K562 (cell line): ENCODE data around the gene ALKBH4. TPM values are rescaled to one million over a fixed set of nuclear protein-coding genes. Genes with fewer than 3 reads are reported as not detected.

Source experiments
- ATAC-seq: fragments of 200-7000 bp; cut with Tn5 transposase; 3 replicates; pipeline ENCODE4 v1.9.1; 2020; ENCODE audit warnings: moderate library complexity
- Bru-seq: library from RNA; stranded (reverse); fragments of 400-500 nt; gene quantifications from one replicate; lab custom pipeline; 2021; lab: Mats Ljungman, UMichigan
- BruChase-seq, 2 experiments: library from RNA; stranded (reverse); fragments of 400-500 nt; gene quantifications; one replicate each; lab custom pipeline; 2021; lab: Mats Ljungman, UMichigan
- BruUV-seq: library from RNA; stranded (reverse); fragments of 400-500 nt; replicated peaks from 2 replicates; lab custom pipeline; 2021; lab: Mats Ljungman, UMichigan
- CTCF ChIA-PET: fragments of 300-600 bp; formaldehyde crosslinking; extraction: SDS; loops from one replicate; lab custom pipeline; 2021; ENCODE audit warnings: low intra/inter-chr PET ratio; lab: Yijun Ruan, JAX
- POLR2A ChIA-PET: fragments of 300-600, 350-650 bp; sonication (Branson Sonifier 250); formaldehyde crosslinking; extraction: SDS; loops from one replicate; lab custom pipeline; 2021; ENCODE audit warnings: antibody characterized with exemption, inconsistent platforms; lab: Yijun Ruan, JAX
- DNase-seq, 4 experiments: peaks; one replicate each; pipeline versions ENCODE4 v3.0.0 to v3.0.0-alpha.2; 2011 to 2018; ENCODE audit warnings: low spot score in 3 of 4, mixed read lengths in 3 of 4; ENCODE audit errors: extremely low read depth in 1 of 4
- FAIRE-seq: peaks from 2 replicates; lab custom pipeline; 2011; peaks lifted over from hg19 to GRCh38; lab: Jason Lieb, UNC
- H2AFZ ChIP-seq: 2 replicates; pipeline ENCODE4 v1.6.0; 2011; ENCODE audit warnings: low read depth, low read length, control low read depth, inconsistent platforms
- H3K27ac ChIP-seq: fragments of 200-600 bp; 3 replicates; pipeline ENCODE4 v1.8.0; 2011; ENCODE audit warnings: low read depth, mild to moderate bottlenecking, control low read depth, inconsistent platforms, low read length, moderate library complexity, mixed read lengths; ENCODE audit errors: extremely low read depth
- H3K27me3 ChIP-seq, 2 experiments: fragments of 300-600 bp in 1 of 2; 2 replicates in 1 of 2; 3 replicates in 1 of 2; pipeline versions ENCODE4 v1.6.0 to v1.8.0; 2011; ENCODE audit warnings: inconsistent platforms in 2 of 2, low read length in 2 of 2, mild to moderate bottlenecking in 1 of 2, mixed read lengths in 1 of 2, moderate library complexity in 1 of 2; ENCODE audit not compliant: control insufficient read depth in 2 of 2, insufficient read depth in 2 of 2
- H3K36me3 ChIP-seq: fragments of 300-600 bp; 3 replicates; pipeline ENCODE4 v1.8.0; 2011; ENCODE audit warnings: mild to moderate bottlenecking, low read length, inconsistent platforms; ENCODE audit not compliant: control insufficient read depth, insufficient read depth
- H3K4me1 ChIP-seq, 2 experiments: fragments of 200-600 bp in 1 of 2; replicated peaks in 1 of 2; 2 replicates in 1 of 2; 3 replicates in 1 of 2; pipeline versions ENCODE4 v1.5.1 to v1.8.0; 2011; ENCODE audit warnings: inconsistent platforms in 2 of 2, low read length in 2 of 2, mild to moderate bottlenecking in 1 of 2, mixed read lengths in 1 of 2, moderate library complexity in 1 of 2; ENCODE audit not compliant: control insufficient read depth in 2 of 2, insufficient read depth in 2 of 2
- H3K4me2 ChIP-seq: 2 replicates; pipeline ENCODE4 v1.6.1; 2011; ENCODE audit warnings: low read length, control low read depth, inconsistent platforms, mixed read lengths; ENCODE audit not compliant: insufficient read depth
- H3K4me3 ChIP-seq: fragments of 200-600 bp; sonication (generic), shearing (Covaris generic); 2 replicates; pipeline ENCODE4 v1.5.1; 2016; ENCODE audit warnings: control low read depth, inconsistent platforms
- H3K79me2 ChIP-seq: fragments of 200-600 bp; 3 replicates; pipeline ENCODE4 v1.8.0; 2011; ENCODE audit warnings: low read length, inconsistent platforms; ENCODE audit not compliant: control insufficient read depth, insufficient read depth
- H3K9ac ChIP-seq, 2 experiments: 2 replicates each; pipeline versions ENCODE4 v1.6.0 to v1.6.1; 2011; ENCODE audit warnings: low read depth in 2 of 2, low read length in 2 of 2, control low read depth in 1 of 2, inconsistent platforms in 1 of 2, mild to moderate bottlenecking in 1 of 2, mixed read lengths in 1 of 2; ENCODE audit not compliant: insufficient read depth in 1 of 2
- H3K9me1 ChIP-seq: one replicate; pipeline ENCODE4 v1.6.0; 2011; ENCODE audit warnings: inconsistent platforms, mild to moderate bottlenecking, low read length, moderate library complexity; ENCODE audit not compliant: control insufficient read depth, insufficient read depth
- H3K9me3 ChIP-seq: replicated peaks from 2 replicates; pipeline ENCODE4 v1.5.1; 2011; ENCODE audit warnings: low read depth, low read length, inconsistent platforms; ENCODE audit not compliant: control insufficient read depth, insufficient read depth
- H4K20me1 ChIP-seq: replicated peaks from 2 replicates; pipeline ENCODE4 v1.6.1; 2011; ENCODE audit warnings: low read length, inconsistent platforms, mixed read lengths; ENCODE audit not compliant: control insufficient read depth, insufficient read depth
- ELF2 ChIP-seq: fragments of 250-450 bp; sonication (Bioruptor Pico); IDR thresholded peaks from 2 replicates; pipeline ENCODE4 v1.5.0; 2021; ENCODE audit warnings: mild to moderate bottlenecking
- WGBS: fragments of 100-300 bp; shearing (Covaris generic); methylation state at CpG from one replicate; pipeline ENCODE4 v1.1.6; 2016; ENCODE audit warnings: low coverage, mixed read lengths; ENCODE audit not compliant: insufficient coverage; ENCODE audit errors: missing lambda C conversion rate; 5-methylcytosine and 5-hydroxymethylcytosine counted together
- in situ Hi-C: fragments of 300-500 bp; cut with MboI; formaldehyde crosslinking; loops from 4 replicates; pipeline ENCODE4 v1.15.0; 2018; ENCODE audit warnings: inconsistent platforms, mixed read lengths
- intact Hi-C: fragments of 100-400 bp; cut with micrococcal nuclease; formaldehyde crosslinking; loops from 2 replicates; pipeline ENCODE4 v1.14.2; 2022
- long read RNA-seq, 3 experiments: library from polyadenylated mRNA in 2 of 3; library from RNA in 1 of 3; unstranded in 2 of 3; stranded (forward) in 1 of 3; transcript quantifications; one replicate each; pipeline ENCODE4 v2.0.0, GENCODE V29; 2019 to 2022
- polyA minus RNA-seq, 3 experiments: library from RNA; depleted of rRNA, polyadenylated mRNA; stranded (reverse); fragments of >200 nt; gene quantifications; 2 replicates each; pipeline ENCODE4 v1.2.3, GENCODE V29; 2011
- polyA plus RNA-seq, 8 experiments: library from polyadenylated mRNA; depleted of rRNA in 4 of 8; stranded (reverse) in 5 of 8; unstranded in 3 of 8; fragments of >200 nt; fragmentation: Nextera tagmentation in 2 of 8; fragmentation: Illumina TruSeq in 1 of 8; extraction: Ambion mirVana in 2 of 8; extraction: Trizol in 1 of 8; gene quantifications; 2 replicates each; pipeline versions ENCODE4 v1.2.1 to v1.2.3, GENCODE V29; 2011 to 2014; ENCODE audit warnings: inconsistent platforms in 1 of 8, missing spikeins in 1 of 8
- total RNA-seq, 7 experiments: library from RNA; depleted of rRNA in 6 of 7; stranded (reverse); fragments of >200 nt in 6 of 7; fragmentation: Illumina TruSeq in 2 of 7; extraction: Trizol in 2 of 7; gene quantifications; 2 replicates each; pipeline versions ENCODE4 v1.2.1 to v1.2.3, GENCODE V29; 2011 to 2021; ENCODE audit warnings: low replicate concordance in 1 of 7

The ALKBH4 gene, protein sequence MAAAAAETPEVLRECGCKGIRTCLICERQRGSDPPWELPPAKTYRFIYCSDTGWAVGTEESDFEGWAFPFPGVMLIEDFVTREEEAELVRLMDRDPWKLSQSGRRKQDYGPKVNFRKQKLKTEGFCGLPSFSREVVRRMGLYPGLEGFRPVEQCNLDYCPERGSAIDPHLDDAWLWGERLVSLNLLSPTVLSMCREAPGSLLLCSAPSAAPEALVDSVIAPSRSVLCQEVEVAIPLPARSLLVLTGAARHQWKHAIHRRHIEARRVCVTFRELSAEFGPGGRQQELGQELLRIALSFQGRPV
- 4.3 and 16.0 TPM in 2 replicates for total RNA-seq (2011; cell fraction: chromatin; rRNA removed; ENCODE audit: low replicate concordance)
- 9.1 and 10.8 TPM in 2 replicates for total RNA-seq (2011; cell fraction: nucleolus; rRNA removed)
- total RNA-seq (2011; cell fraction: nucleoplasm; rRNA removed) = 6.9 and 7.2 TPM in 2 replicates
- total RNA-seq (2014; rRNA removed) = 21.4 and 41.5 TPM in 2 replicates
- 5.7 and 7.2 TPM in 2 replicates for total RNA-seq (2014; rRNA removed; fragmentation: Illumina TruSeq; extraction: Trizol)
- total RNA-seq (2015; rRNA removed; fragmentation: Illumina TruSeq; extraction: Trizol) = 13.5 and 15.2 TPM in 2 replicates
- 18.5 and 19.6 TPM in 2 replicates for total RNA-seq (2021)
- 4.6 and 4.7 TPM in 2 replicates for polyA plus RNA-seq (2011; rRNA removed)
- 6.4 and 21.6 TPM in 2 replicates for polyA plus RNA-seq (2011; cell fraction: cytosol; rRNA removed)
- polyA plus RNA-seq (2011; cell fraction: nucleus; rRNA removed) = 3.5 and 6.3 TPM in 2 replicates
- 10.7 and 13.3 TPM in 2 replicates for polyA plus RNA-seq (2012)
- polyA plus RNA-seq (2014; fragmentation: Illumina TruSeq; extraction: Trizol) = 7.1 and 10.0 TPM in 2 replicates
- 10 to 100 TPM in 1 of 2 experiments, 1 to 10 TPM in 1; 6.7 to 11.8 TPM for polyA plus RNA-seq (2014; fragmentation: Nextera tagmentation; extraction: Ambion mirVana)
- polyA plus RNA-seq (2014; rRNA removed) = 13.8 and 18.1 TPM in 2 replicates
- polyA minus RNA-seq (2011; rRNA and poly(A)+ RNA removed) = 1.5 and 2.0 TPM in 2 replicates
- 3.6 and 6.6 TPM in 2 replicates for polyA minus RNA-seq (2011; cell fraction: cytosol; rRNA and poly(A)+ RNA removed)
- 3.4 and 3.9 TPM in 2 replicates for polyA minus RNA-seq (2011; cell fraction: nucleus; rRNA and poly(A)+ RNA removed)
- Bru-seq, nascent RNA = percentile 67 among the genes with signal in this experiment
- percentile 70 among the genes with signal in this experiment for BruChase-seq, experiment 1, labeled RNA remaining after a 2-hour chase
- BruChase-seq, experiment 2, labeled RNA remaining after a 6-hour chase = percentile 71 among the genes with signal in this experiment
- long read RNA-seq, experiment 1, transcript ALKBH4-202 (3 exons, 1,405 nt) = minor isoform, 10 of 105 reads
- long read RNA-seq, experiment 1, transcript ALKBH4-201 (3 exons, 2,105 nt) = major isoform, 53 of 105 reads
- long read RNA-seq, experiment 1, partial matches to known transcripts = 6 of 105 reads
- long read RNA-seq, experiment 1, other reads (novel, unspliced or antisense) = 36 of 105 reads
- long read RNA-seq, experiment 2, transcript ALKBH4-201 (3 exons, 2,105 nt) = major isoform, 37 of 47 reads
- long read RNA-seq, experiment 2, partial matches to known transcripts = 2 of 47 reads
- long read RNA-seq, experiment 2, other reads (novel, unspliced or antisense) = 5 of 47 reads
- long read RNA-seq, experiment 3, transcript ALKBH4-201 (3 exons, 2,105 nt) = major isoform, 20 of 25 reads
- long read RNA-seq, experiment 3, partial matches to known transcripts = 1 of 25 reads
- long read RNA-seq, experiment 3, other reads (novel, unspliced or antisense) = 2 of 25 reads

- Histone ChIP-seq H2AFZ (peak within 1 kb of the TSS; percentile 98), H3K4me3 (peak within 1 kb of the TSS; percentile 93), H3K79me2 (peaks cover 47% of the 10 kb centered on the region), H3K36me3 (peaks cover 41% of the 10 kb centered on the region; the same call in 2 of the 3 replicates), H3K9me1 (peaks cover 5% of the 10 kb centered on the region), H3K4me2 (peak within 1 kb of the TSS; percentile 95), H3K27me3 (no peaks in the 10 kb centered on the region), H3K27ac (peak within 1 kb of the TSS; percentile 86), H3K9me3 (no peaks in the 10 kb centered on the region), H3K4me1 (peaks cover 11 to 55% of the 10 kb centered on the region in 2 experiments; a peak in 3 of 5 replicates), H4K20me1 (no peaks in the 10 kb centered on the region), H3K9ac (peak within 1 kb of the TSS; percentile 96)
- peak; percentile 98 for ATAC-seq
- WGBS = under 1% methylated on average over 70 of the region's 81 CpGs
- in situ Hi-C loops (loop anchor here (25.0 kb wide), 2 partner anchors 98 to 198 kb away; partner anchors contain the start of genes POLR2J2, POLR2J3, SPDYE2 and SPDYE2B), intact Hi-C loops (no loop called here)
- POLR2A ChIA-PET = interaction anchor here (0.5 to 1.4 kb wide), 6 partner anchors 8 to 177 kb away, joined by 3 to 5 read pairs (median 4); no protein-coding TSS in a partner anchor
- peak; percentile 95 for FAIRE-seq
- CTCF ChIA-PET = interaction anchor here (0.9 to 1.4 kb wide), 2 partner anchors 52 to 67 kb away, joined by 4 read pairs; no protein-coding TSS in a partner anchor
- BruUV-seq = no TSS peak
- peak; percentile 99 to 100 (median 100) for DNase-seq
- TF ChIP-seq ELF2 (CRISPR knock-in tag) = peak; percentile 87
Observed at GRCh38 chr7:102464577-102465280, at the start of gene ALKBH4, which contains the start of gene LRWD1. Gene ALKBH4 (minus strand): TSS chr7:102464863. CDS start chr7:102464836, 27 bp downstream. Gene LRWD1 (plus strand): TSS chr7:102464984. CDS start chr7:102465081, 97 bp downstream.
